OCI-LY7 (cell line): Measurements from ENCODE around the gene NTM. TPM values are rescaled to one million over a fixed set of nuclear protein-coding genes. Genes with fewer than 3 reads are reported as not detected.

ENCODE experiments used
- BruUV-seq: library from RNA; stranded (reverse); fragments of 400-500 nt; replicated peaks from 2 replicates; lab custom pipeline; 2021; lab: Mats Ljungman, UMichigan
- CTCF ChIA-PET: fragments of 300-600 bp; sonication (Branson Sonifier 250); formaldehyde crosslinking; loops from one replicate; lab custom pipeline; 2022; ENCODE audit warnings: antibody characterized with exemption; ENCODE audit not compliant: unreplicated experiment; lab: Charles Lee
- POLR2A ChIA-PET: fragments of 300-600 bp; sonication (Branson Sonifier 250); formaldehyde crosslinking; loops from one replicate; lab custom pipeline; 2022; ENCODE audit warnings: antibody characterized with exemption; lab: Charles Lee
- DNase-seq: peaks from one replicate; pipeline ENCODE4 v3.0.0-alpha.2; 2015; ENCODE audit warnings: low spot score
- H2AFZ ChIP-seq: fragments of 200-600 bp; sonication (generic), shearing (Covaris generic); 2 replicates; pipeline ENCODE4 v1.6.1; 2014; ENCODE audit warnings: mild to moderate bottlenecking, antibody characterized with exemption, low read length, moderate library complexity
- H3K27ac ChIP-seq: fragments of 200-600 bp; sonication (generic); 2 replicates; pipeline ENCODE4 v1.5.1; 2014; ENCODE audit warnings: mixed run types, low read depth, mild to moderate bottlenecking, moderate library complexity, low read length, inconsistent platforms; ENCODE audit not compliant: poor library complexity, severe bottlenecking
- H3K36me3 ChIP-seq: fragments of 200-600 bp; sonication (generic); 2 replicates; pipeline ENCODE4 v1.6.1; 2014; ENCODE audit warnings: mild to moderate bottlenecking, antibody characterized with exemption, low read length, moderate library complexity, mixed read lengths; ENCODE audit not compliant: insufficient read depth
- H3K4me1 ChIP-seq: fragments of 200-600 bp; sonication (generic); 2 replicates; pipeline ENCODE4 v1.5.1; 2014; ENCODE audit warnings: mild to moderate bottlenecking, low read length; ENCODE audit not compliant: insufficient read depth, poor library complexity, severe bottlenecking
- H3K4me2 ChIP-seq: fragments of 200-600 bp; sonication (generic); 2 replicates; pipeline ENCODE4 v1.6.1; 2014; ENCODE audit warnings: mild to moderate bottlenecking, low read length
- H3K4me3 ChIP-seq: fragments of 200-600 bp; sonication (generic); 2 replicates; pipeline ENCODE4 v1.5.1; 2014; ENCODE audit warnings: mild to moderate bottlenecking, low read depth, low read length; ENCODE audit not compliant: poor library complexity, severe bottlenecking
- H3K79me2 ChIP-seq: fragments of 200-600 bp; sonication (generic); 2 replicates; pipeline ENCODE4 v1.6.1; 2016; ENCODE audit warnings: low read depth, mild to moderate bottlenecking, low read length, moderate library complexity, mixed read lengths; ENCODE audit not compliant: insufficient read depth
- H3K9me2 ChIP-seq: fragments of 200-600 bp; sonication (generic); 2 replicates; pipeline ENCODE4 v1.6.1; 2016; ENCODE audit warnings: mild to moderate bottlenecking, low read length, mixed read lengths; ENCODE audit not compliant: insufficient read depth
- H3K9me3 ChIP-seq: fragments of 200-600 bp; sonication (generic); 2 replicates; pipeline ENCODE4 v1.6.1; 2014; ENCODE audit warnings: mild to moderate bottlenecking, mixed run types, low read length, mixed read lengths
- H4K20me1 ChIP-seq: fragments of 200-600 bp; sonication (generic); 2 replicates; pipeline ENCODE4 v1.6.1; 2014; ENCODE audit warnings: mild to moderate bottlenecking, antibody characterized with exemption, low read length, moderate library complexity, mixed read lengths; ENCODE audit not compliant: insufficient read depth
- EZH2phosphoT487 ChIP-seq: fragments of 200-600 bp; sonication (generic); IDR thresholded peaks from 2 replicates; pipeline ENCODE4 v1.6.1; 2018; ENCODE audit warnings: low read depth, borderline replicate concordance, mild to moderate bottlenecking, mixed run types, antibody characterized with exemption, low read length, moderate library complexity, mixed read lengths
- intact Hi-C: fragments of 100-400 bp; cut with micrococcal nuclease; formaldehyde crosslinking; loops from one replicate; pipeline ENCODE4 v1.10.0; 2022; ENCODE audit not compliant: unreplicated experiment
- total RNA-seq, 2 experiments: library from RNA; depleted of rRNA in 1 of 2; stranded (reverse); fragments of >200 nt in 1 of 2; shearing (Covaris generic) in 1 of 2; gene quantifications; 2 replicates each; pipeline ENCODE4 v1.2.3, GENCODE V29; 2014 to 2022
- TF ChIP-seq, protein P1 (sequence below): fragments of 200-600 bp; sonication (generic); conservative IDR thresholded peaks from 2 replicates; pipeline ENCODE4 v1.5.1; 2014; ENCODE audit warnings: mild to moderate bottlenecking, antibody characterized with exemption, low read length, moderate library complexity, mixed read lengths

NTM gene
- total RNA-seq, 2 experiments from 2014 or later = not detected

DNA sequence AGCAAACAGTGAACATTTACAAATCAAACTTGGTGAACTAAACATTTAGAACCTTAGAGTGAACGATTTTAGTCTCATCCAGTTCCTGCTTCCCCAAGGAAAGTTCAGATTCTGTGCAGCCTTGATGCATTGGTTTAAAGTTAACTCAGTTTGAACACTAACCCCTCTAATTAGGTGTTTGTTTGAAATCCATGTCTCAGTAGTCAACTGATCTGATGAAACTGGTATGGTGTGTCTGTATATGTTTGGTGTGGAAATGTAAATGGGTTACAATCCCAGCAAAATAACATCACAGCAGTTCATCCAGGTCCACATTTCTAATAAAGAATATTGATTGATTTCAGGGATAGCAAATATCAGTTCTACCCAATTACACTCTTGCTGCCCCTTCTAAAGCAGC lies 532.0 kb downstream of the NTM start:
- Histone ChIP-seq H2AFZ (no peak overlapping the region), H4K20me1 (no peaks in the 10 kb centered on the region), H3K4me1 (no peaks in the 10 kb centered on the region), H3K4me3 (no peak overlapping the region), H3K79me2 (no peaks in the 10 kb centered on the region), H3K36me3 (no peaks in the 10 kb centered on the region), H3K4me2 (no peak overlapping the region), H3K9me3 (no peaks in the 10 kb centered on the region), H3K27ac (no peak overlapping the region), H3K9me2 (no peaks in the 10 kb centered on the region)
- intact Hi-C loops = no loop called here
- TF ChIP-seq, protein P1, sequence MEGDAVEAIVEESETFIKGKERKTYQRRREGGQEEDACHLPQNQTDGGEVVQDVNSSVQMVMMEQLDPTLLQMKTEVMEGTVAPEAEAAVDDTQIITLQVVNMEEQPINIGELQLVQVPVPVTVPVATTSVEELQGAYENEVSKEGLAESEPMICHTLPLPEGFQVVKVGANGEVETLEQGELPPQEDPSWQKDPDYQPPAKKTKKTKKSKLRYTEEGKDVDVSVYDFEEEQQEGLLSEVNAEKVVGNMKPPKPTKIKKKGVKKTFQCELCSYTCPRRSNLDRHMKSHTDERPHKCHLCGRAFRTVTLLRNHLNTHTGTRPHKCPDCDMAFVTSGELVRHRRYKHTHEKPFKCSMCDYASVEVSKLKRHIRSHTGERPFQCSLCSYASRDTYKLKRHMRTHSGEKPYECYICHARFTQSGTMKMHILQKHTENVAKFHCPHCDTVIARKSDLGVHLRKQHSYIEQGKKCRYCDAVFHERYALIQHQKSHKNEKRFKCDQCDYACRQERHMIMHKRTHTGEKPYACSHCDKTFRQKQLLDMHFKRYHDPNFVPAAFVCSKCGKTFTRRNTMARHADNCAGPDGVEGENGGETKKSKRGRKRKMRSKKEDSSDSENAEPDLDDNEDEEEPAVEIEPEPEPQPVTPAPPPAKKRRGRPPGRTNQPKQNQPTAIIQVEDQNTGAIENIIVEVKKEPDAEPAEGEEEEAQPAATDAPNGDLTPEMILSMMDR = no peak
- no peak for TF ChIP-seq EZH2phosphoT487
- BruUV-seq = no TSS peak
- DNase-seq = no peak
- POLR2A ChIA-PET = no interaction called here
- CTCF ChIA-PET = no interaction called here

DNA sequence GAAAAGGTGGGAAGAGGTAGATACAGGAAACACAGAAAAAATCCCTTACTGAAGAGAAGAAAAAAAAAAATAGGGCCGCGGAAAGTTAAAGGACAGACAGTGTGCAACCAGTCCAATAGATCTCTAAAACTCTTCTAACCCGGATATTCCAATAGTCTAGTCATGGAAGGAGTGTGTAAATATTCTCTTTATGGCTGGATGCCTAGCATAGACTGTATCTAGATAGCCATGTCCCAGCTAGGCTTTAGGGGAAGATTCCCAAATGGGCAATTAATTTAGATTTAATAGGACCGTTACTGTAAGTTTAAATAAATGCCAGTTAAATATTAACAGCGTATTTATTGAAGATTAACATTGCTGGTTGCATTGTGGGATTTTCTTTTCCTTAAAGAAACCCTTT lies 532.7 kb downstream of the NTM start:
- DNase-seq = no peak
- H4K20me1 ChIP-seq = no peaks in the 10 kb centered on the region
- H3K27ac ChIP-seq = no peak overlapping the region
- no peak overlapping the region for H3K4me3 ChIP-seq
- BruUV-seq = no TSS peak
- CTCF ChIA-PET = no interaction called here
- no peaks in the 10 kb centered on the region for H3K79me2 ChIP-seq
- no peaks in the 10 kb centered on the region for H3K4me1 ChIP-seq
- H2AFZ ChIP-seq = no peak overlapping the region
- no peak overlapping the region for H3K4me2 ChIP-seq
- POLR2A ChIA-PET = no interaction called here
- TF ChIP-seq, protein P1 = no peak
- no peak for TF ChIP-seq EZH2phosphoT487
- intact Hi-C loops = no loop called here
- H3K9me3 ChIP-seq = no peaks in the 10 kb centered on the region
- no peaks in the 10 kb centered on the region for H3K36me3 ChIP-seq
- no peaks in the 10 kb centered on the region for H3K9me2 ChIP-seq

DNA sequence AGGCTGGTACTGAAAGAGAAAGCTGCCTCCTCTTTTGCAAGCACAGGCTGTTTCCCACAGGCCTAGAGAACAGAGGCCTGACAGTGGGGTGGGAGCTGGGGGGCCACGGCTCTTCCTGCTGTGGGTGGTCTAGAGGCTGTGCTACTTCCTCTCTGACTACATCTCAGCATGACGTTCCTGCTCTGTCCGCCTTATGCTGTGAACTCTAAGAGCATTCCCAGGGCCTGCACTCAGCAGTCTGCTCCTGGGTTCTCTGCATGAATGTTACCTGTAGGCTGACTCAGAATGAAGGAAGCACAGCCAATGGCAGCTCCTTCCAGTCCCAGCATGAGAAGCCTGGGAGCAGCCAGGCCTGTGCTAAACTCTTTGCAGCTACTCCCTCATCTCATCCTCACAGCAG lies 534.3 kb downstream of the NTM start:
- H3K4me1 ChIP-seq = no peaks in the 10 kb centered on the region
- no peak overlapping the region for H3K27ac ChIP-seq
- H3K4me3 ChIP-seq = no peak overlapping the region
- no peak overlapping the region for H2AFZ ChIP-seq
- no peaks in the 10 kb centered on the region for H3K36me3 ChIP-seq
- H3K79me2 ChIP-seq = no peaks in the 10 kb centered on the region
- TF ChIP-seq EZH2phosphoT487 = no peak
- TF ChIP-seq, protein P1 = no peak
- no TSS peak for BruUV-seq
- intact Hi-C loops = no loop called here
- no peak for DNase-seq
- no peaks in the 10 kb centered on the region for H3K9me2 ChIP-seq
- no peak overlapping the region for H3K4me2 ChIP-seq
- ChIA-PET CTCF (no interaction called here), POLR2A (no interaction called here)
- H3K9me3 ChIP-seq = no peaks in the 10 kb centered on the region
- H4K20me1 ChIP-seq = no peaks in the 10 kb centered on the region
